GM18511 (cell line): ENCODE results near the gene ACY1.
A peak's percentile ranks its signal among the peaks of the same experiment; 100 is the strongest.
"Not testable (repeated sequence)": the region's sequence is repeated elsewhere in the genome, so short reads cannot be mapped to it uniquely, and the experiment has no call there.

Experiments
- ATAC-seq: cut with Tn5 transposase; IDR thresholded peaks from one replicate; pipeline ENCODE4 v1.9.1; 2021; ENCODE audit warnings: mild to moderate bottlenecking, moderate library complexity; ENCODE audit not compliant: unreplicated experiment

The ACY1 gene

GRCh38 chr3:51982352-51982837, 940 bp upstream of the ACY1 start:
- peak; percentile 54 for ATAC-seq

DNA sequence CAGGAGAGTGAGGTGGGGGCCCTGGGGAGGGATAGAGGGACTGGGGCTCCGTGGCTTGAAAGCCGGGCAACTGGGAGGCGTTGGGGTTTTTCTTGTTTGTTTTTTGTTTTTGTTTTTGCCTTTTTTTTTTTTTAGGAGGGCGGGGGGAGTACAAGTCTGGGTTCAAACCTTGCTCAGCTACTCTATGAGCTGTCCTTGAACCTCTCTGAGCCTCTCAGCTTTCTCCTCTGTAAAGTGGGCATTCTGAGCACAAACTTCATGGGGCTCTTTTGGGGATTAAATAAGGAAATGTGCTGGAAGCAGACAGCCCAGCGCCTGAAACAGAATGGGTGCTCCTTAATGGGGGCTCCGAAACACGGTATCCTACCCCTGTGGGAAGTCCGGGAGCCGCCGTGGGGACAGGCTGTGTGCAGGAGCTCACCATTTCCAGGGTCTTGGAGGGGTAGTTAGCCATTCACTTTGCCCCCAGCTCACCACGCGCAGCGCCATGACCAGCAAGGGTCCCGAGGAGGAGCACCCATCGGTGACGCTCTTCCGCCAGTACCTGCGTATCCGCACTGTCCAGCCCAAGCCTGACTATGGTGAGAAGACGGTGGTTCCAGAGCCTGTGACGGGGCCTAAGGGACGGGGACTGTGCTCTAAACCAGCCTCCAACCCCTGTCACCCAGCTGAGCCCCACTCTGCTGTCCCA, 388 bp downstream of the ACY1 start:
- no peak for ATAC-seq

DNA sequence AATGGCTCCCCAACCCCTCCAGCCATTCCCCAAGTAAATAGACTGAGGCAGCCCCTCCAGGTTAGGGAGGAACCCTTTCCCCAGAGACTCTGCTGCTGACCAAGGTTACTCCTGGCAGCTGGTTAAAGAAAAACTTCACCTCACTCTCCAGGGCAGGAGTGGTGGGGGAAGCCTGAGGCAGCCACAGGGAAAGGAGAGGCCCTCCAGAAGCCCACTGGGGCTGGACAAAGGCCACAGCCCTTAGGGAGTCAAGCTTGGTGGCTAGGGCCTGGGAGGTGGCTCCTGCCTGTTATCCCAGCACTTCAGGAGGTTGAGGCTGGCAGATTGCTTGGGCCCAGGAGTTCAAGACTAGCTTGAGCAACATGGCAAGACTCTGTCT, 923 bp downstream of the ACY1 start:
- no peak for ATAC-seq

DNA sequence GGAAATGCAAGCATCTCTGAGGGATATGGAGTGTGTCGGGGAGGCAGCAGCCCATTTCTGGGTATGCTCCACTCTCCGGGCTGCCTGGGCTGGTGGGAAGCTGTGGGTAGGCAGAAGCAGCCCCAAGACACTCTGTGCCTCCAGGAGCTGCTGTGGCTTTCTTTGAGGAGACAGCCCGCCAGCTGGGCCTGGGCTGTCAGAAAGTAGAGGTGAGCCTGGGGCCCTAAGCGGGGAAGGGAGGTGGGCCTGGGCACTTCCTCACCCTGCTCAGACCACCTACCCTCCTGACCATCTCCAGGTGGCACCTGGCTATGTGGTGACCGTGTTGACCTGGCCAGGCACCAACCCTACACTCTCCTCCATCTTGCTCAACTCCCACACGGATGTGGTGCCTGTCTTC, 1.7 kb downstream of the ACY1 start:
- ATAC-seq, result no peak

DNA sequence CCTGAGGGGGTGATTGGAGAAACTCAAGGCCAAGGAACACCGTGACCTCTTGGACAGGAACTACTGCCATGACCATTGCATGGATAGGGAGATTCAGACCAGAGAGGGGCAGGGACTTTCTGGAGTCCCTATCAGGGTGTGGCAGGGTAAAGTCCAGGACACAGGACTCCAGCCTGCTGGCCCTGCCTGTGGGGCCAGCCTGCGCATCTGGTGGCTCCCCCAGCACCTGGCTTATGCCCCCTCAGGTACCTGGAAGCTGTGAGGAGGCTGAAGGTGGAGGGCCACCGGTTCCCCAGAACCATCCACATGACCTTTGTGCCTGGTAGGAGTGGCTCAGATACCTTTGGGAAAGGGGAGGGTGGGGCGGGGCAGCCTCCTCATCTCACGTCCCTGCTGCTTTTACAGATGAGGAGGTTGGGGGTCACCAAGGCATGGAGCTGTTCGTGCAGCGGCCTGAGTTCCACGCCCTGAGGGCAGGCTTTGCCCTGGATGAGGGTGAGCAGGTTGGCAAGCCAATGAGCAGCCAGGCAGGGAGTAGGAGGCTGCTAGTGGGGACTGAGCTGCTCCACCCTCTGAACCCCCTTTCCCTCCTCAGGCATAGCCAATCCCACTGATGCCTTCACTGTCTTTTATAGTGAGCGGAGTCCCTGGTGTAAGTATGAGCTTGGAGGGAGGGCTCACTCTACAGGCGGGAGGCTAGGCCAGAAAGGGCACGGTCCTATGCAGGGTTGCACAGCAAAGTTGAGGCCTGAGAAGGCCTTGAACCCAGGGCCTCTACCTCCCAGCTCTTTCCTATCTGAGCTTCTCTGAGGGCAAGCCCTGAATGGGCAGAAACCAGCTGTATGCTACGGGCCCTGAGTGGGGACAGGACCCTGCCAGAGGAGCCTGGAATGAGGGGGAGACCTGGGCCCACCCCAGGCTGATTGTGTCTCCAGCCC, 2.9 kb downstream of the ACY1 start:
- ATAC-seq, result no peak

- no peak for ATAC-seq
These were observed 4.2 kb downstream of the ACY1 start for GRCh38 chr3:51987568-51987967.

DNA sequence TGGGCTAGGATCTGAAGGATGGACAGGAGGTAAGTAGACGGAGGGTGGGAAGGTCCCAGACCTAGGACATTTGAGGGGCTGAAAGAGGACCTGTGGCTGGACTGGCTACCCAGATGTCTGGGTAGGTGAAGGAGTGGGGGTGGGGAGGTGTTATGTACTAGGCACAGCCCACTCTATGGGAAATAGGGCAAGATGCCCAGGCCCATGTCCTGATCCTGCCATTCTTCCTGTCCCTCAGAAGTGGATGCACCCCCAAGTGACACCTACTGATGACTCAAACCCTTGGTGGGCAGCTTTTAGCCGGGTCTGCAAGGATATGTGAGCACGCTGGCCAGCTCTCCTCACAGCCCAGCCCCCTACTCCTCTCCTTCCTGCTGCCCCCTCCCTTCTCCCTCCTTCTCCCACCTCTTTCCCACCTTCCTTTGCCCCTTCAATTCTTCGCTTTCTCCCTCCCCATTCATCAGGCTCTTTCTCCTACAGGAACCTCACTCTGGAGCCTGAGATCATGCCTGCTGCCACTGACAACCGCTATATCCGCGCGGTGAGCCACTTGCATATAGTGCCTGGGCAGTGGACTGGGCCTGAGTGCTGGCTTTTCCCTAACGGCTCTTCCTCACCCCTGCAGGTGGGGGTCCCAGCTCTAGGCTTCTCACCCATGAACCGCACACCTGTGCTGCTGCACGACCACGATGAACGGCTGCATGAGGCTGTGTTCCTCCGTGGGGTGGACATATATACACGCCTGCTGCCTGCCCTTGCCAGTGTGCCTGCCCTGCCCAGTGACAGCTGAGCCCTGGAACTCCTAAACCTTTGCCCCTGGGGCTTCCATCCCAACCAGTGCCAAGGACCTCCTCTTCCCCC, 5.2 kb downstream of the ACY1 start:
- no peak for ATAC-seq

DNA sequence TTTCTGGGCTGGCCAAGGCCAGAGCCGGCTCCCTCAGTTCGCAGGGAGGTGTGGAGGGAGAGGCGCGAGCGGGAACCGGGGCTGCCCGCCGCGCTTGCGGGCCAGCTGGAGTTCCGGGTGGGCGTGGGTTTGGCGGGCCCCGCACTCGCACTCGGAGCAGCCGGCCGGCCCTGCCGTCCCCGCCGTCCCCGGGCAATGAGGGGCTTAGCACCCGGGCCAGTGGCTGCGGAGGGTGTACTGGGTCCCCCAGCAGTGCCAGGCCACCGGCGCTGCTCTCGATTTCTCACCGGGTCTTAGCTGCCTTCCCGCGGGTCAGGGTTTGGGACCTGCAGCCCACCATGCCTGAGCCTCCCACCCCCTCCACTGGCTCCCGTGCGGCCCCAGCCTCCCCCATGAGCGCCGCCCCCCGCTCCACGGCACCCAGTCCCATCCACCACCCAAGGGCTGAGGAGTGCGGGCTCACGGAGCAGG, 7.2 kb downstream of the ACY1 start:
- not testable (repeated sequence) for ATAC-seq

GRCh38 chr3:51992017-51992682, 8.8 kb downstream of the ACY1 start:
- no peak for ATAC-seq

DNA sequence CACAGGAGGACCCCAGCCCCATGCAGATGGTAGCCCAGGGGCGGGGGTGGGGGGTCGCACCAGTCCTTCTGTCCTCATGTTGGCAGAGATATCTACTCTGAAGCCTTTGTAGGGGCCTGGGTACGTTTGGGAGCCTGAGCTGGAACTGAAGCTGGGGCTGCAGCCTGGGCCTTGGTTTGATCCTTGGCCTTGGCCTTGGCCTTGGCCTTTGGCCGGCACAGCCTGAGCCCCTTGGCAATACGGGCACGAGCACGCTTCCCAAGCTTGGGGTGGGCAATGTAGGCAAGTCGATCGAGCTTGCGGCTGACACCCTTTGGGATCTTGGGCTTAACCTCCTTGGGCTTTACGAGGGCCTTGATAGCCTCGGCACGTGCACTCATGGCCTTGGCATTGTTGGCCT, 10.3 kb downstream of the ACY1 start:
- not testable (repeated sequence) for ATAC-seq

GRCh38 chr3:51994530-51994929, 11.2 kb downstream of the ACY1 start:
- ATAC-seq, result no peak

DNA sequence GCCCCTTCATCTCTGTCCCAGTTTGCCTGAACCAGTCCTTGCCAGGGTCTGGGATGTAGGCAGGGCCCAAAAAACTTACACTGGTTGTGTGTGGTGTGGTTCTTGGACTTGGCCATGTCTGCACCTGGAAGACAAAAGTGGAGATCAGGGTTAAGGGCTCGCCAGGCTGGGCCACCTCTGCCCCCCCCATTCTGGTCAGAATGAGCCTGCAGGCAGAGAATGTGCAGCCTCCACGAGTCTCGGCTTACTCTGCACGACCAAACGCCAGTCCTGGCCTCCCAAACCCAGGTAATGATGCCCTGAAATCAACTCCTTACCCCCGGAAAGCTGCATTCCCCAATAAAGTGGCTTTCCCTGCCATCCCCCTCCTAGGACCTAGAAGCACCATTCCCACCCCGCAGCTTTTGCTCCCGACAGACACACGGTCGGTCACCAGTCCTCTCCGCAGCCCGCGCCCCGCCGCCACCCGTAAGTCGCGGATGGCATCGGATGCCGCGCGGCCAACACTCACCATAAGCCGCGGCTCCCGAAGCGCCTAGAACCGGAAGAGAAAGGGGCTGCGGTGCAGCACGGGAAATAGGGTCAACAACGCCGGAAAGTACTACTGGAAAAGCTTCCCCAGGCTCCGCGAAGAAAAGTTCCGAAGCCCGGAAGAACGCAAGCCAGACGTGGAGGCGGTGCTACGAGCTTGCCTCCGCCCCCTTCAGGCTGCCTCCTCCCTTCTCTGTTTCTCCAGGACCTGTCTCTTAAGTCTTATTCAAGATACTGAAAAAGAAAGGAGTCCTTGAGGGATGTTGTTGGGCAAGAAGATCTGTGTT, 12.2 kb downstream of the ACY1 start, which contains the start of gene RPL29:
Gene RPL29, minus strand, starts transcription at position 550 of the 818 bp plus-strand sequence. Its CDS starts 434 bp downstream, at position 116.
- peak; percentile 86 for ATAC-seq

DNA sequence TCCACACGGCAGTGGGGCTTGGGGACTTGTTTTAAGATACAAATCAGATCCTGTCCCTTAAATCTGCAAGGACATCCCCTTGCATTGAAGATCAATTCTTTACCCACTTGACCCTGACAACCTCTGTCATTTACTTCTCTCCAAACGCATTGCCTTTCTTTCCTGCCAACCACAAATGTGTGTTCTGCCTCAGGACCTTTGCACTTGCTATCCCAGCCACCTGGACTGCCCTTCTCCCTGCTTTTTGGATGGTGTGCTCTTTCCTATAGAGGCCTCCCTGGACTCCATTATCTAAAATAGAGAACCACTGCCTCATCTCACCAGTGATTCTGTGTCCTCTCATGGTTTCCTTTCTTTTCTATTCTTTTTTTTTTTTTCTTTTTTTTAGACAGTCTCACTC, 13.8 kb downstream of the ACY1 start:
- no peak for ATAC-seq

- ATAC-seq, result no peak
These were observed 14.7 kb downstream of the ACY1 start for GRCh38 chr3:51997935-51998596.

- ATAC-seq, result no peak
These were observed 15.4 kb downstream of the ACY1 start for GRCh38 chr3:51998774-51999173.

- ATAC-seq, result no peak
These were observed 16.5 kb downstream of the ACY1 start for GRCh38 chr3:51999846-52000245.

- ATAC-seq, result peak; percentile 88
These were observed 18.2 kb downstream of the ACY1 start for GRCh38 chr3:52001443-52001974.

DNA sequence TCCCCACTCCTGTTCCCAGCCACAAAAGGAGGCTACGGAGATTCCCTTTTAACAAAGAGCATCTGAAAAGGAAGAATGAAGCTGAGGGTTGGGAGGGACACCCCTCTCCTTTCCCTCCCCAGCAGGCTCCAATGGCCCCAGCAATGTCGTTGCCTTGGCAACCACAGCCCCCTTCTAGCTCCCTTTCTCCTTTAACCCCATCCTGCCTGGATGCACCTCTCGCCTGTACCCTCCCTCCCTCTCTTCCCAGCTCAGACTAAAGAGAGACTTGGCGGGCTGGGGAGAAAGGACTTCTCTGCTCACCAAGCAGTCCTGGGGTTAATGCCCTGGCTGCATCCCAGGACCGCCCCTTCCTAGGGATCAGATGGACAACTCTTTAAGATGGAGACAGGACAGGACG, 19.4 kb downstream of the ACY1 start:
- ATAC-seq, result no peak
